HG02678 (cell line): Measurements from ENCODE around the gene TXNDC8.
"Not testable (repeated sequence)": the region's sequence is repeated elsewhere in the genome, so short reads cannot be mapped to it uniquely, and the experiment has no call there.

Experiments
- ATAC-seq: cut with Tn5 transposase; IDR thresholded peaks from one replicate; pipeline ENCODE4 v1.9.1; 2021; ENCODE audit warnings: mild to moderate bottlenecking, moderate library complexity; ENCODE audit not compliant: unreplicated experiment

The TXNDC8 gene

DNA sequence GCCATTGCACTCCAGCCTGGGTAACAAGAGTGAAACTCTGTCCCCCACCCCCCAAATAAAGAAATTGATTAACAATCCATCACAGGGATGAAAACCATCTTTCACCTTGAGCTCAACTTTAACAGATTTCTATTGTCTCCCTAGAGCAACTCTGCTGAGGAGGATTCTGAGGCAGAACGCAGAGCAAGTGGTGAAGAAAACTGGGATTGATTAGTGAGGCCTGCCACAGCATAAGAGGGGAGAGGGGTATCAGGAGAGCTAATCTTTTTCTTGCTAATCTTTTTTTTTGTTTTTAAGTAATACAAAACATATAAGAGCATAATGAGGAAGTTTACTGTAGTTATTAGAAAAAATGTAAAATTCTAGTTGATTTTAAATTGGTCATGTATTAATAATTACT is 8.9 kb downstream of the TXNDC8 start:
- ATAC-seq: no peak

GRCh38 chr9:110327716-110328115 is 9.9 kb downstream of the TXNDC8 start:
- ATAC-seq: no peak

DNA sequence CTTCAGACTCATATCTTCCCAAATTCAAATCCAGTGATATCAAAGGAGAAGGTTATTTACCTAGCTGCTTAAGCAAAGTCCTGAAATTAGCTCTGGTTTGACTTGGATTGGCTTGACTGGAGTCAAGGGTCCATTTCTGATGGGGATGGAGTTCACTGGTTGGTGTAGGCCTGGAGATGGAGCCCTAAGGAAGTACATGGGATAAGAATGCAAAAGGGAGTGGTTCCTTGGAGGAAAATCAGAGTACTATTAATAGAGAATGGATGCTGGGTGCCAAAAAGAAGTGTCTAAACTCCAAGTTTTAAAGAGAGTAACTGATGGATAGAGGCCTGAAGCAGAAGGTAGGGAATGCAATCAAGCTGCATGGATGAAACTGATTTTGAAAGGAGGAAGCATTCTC is 13.8 kb downstream of the TXNDC8 start:
- ATAC-seq: no peak

DNA sequence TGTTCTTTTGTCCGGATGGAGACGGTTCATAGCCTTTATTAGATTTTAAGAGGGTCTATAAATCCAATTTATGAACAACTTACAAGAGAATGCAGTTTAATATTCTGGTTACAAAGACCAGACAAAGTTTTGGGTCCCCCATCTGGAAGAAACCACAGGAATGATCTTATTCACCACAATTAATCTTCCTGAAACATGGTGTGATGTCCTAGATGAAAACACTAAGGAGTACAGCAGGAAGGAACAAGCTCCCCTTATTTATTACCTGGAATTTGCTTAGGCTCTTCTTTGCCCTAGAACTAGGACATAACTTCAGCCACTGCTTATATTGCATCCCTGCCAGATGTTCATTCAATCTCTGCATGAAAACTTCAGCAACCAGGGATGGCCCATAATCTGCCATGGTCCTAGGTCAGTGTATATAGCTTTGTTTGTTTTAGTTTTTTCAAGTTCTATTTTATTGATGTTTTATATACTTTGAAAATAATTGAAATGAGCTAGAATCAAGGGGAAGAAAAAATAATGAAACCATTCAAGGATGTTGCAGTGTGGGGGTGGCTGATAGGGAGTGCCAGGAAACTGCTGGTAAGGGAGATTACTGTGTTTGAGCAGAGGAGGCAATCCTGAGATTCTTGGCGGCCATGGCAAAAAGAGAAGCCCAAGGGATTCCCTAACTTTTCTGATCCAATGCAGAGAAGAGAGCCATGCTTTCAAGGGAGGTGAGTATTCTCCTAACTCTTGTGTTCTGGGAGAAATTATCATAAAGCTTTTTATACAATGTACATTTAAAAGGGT is 16.8 kb downstream of the TXNDC8 start:
- ATAC-seq: no peak

- ATAC-seq: no peak
Measured at GRCh38 chr9:110319781-110320492, 17.7 kb downstream of the TXNDC8 start.

- ATAC-seq: no peak
Measured at GRCh38 chr9:110317911-110318310, 19.8 kb downstream of the TXNDC8 start.

DNA sequence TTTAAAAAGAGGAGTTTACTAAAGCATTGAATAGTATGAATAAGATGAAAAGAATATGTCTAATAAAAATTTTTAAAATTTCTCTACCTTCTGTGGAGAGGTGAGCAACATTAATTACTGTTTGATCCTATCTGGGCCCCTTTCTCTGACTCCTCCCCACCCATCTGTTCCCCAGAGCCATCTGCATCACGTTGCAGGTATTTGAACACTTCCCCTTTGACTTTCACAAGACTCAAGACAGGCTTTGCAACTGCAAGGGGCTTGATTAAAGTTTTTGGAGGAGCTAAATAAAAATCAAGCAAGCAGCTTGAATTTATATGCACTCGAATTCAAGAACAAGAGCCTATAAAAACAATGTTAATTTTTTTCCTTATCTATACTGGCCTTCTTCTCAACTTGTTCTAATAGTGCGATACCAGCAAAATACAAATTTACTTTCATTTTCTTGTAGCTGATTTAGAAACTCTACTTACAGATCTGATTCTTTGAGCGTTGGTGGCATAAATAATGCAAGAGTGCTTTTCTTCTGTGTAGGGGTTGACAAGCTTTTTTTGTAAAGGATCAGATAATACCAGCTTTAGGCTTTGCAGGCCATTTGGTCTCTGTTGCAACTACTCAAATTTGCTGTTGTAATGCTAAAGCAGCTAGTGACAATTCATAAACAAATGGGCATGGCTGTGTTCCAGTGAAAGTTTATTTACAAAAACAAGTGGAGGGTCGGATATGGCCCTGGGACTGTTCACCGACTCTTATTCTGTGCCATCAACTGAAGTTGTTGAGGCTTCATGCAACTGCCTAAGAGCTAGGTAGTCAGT is 21.2 kb downstream of the TXNDC8 start:
- peak; percentile 97 for ATAC-seq

- not testable (repeated sequence) for ATAC-seq
Measured at GRCh38 chr9:110311978-110312377, 25.7 kb downstream of the TXNDC8 start.

GRCh38 chr9:110309681-110310080 is 28.0 kb downstream of the TXNDC8 start:
- no peak for ATAC-seq

GRCh38 chr9:110308633-110309038 is 29.0 kb downstream of the TXNDC8 start:
- peak; percentile 81 for ATAC-seq

DNA sequence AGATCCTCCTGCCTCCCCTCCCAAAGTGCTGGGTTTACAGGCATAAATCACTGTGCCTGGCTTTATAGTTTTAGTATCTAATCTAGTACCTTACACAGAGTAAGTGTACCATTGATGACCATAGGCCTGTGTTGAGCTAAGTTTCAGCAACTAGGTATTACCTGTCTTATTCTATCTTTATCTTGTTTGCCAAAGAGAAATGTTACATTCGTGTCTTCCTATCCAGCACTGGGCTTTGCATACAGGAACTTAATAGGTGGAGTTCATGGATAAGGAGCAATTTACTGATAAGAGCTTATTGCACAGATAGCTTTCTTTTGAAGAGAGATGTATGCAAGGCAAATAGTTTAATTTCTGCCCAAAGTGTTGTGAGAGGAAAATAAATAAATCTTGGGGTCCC is 30.5 kb downstream of the TXNDC8 start:
- ATAC-seq: no peak

DNA sequence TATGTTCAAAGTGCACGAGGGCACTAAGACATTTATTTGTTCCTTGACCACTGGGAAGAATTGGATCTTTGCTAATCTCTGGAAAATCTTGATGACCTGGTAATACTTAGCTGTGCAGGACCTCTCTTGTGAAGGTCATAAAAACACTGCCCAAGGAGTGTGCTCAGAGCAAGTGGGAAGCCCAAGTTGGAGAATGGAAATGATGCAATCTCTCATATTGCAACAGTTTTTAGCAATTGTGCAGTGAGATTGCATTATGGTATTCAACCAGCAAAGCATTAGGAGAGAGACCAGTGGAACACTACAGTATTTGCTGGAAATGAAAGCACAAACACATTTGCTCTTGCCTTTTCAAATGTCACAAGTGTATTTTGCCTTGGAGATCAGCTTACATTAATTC is 34.5 kb downstream of the TXNDC8 start:
- ATAC-seq: no peak

DNA sequence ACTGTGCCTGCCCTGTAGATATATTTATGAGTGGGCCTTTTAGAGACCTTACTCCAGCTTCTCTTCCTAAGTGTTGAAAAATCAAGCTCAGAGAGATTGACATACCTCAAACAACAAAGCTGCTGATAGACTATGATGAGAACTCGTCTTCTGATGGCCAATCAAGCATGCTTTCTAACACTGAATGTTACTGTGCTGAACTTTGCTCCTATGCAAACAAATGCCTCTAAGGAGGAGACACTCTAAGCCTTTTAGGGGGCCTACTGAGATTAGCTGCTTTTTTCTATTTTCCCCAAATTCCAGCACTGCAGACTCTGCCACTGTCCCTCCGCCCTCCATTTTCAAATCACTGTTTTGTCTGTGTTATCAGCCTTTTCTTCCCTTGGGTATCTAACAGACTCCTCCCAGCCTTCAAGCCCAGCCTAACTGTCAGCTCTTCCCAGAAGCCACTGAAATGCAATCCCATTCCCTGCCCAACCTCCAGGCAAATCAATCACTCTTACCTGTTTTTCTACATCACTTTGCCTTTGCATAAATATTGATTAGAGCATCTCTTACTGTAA is 39.5 kb downstream of the TXNDC8 start:
- no peak for ATAC-seq

DNA sequence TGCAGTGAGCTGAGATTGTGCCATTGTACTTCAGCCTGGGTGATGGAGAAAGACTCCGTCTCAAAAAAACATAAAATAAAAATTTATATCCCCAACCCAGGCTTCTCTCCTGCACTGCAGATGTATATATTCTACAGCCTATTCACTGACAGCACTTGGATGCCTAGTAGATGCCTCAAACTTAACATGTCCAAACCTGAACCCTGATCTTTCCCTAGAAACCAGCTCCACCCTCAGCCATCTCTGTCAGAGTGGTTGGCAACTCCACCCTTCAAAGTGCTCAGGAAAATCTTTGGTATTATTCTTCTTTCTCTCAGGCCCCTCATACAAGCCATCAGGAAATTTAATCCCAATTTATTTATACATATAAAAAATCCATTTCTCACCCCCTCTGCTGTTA is 44.4 kb downstream of the TXNDC8 start:
- ATAC-seq: no peak

DNA sequence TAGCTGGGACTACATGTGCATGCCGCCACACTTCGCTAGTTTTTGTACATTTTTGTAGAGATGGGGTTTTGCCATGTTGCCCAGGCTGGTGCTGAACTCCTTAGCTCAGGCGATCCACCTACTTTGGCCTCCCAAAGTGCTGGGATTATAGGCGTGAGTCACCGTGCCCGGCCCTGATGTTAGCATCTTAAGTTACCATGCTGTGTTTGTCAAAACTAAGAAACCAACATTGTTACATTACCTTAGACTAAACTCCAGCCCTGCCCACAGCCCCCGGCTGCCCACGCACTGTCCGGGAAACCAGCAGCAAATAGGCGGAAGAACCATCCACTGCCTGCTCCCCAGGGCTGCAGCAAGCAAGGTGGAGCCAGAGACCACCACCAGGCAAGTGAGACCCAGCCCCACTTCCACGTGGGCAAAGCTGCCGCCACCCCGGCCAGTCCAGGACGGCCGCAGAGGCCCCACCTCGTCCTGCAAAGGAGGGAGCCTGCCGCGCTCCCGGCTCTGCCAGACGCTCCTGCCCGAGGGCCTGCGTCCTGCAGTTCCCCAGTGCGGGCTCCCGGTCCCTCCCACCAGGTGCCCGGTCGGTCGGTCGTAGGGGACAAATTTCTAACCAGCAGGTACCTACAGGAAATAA is 45.6 kb downstream of the TXNDC8 start:
- no peak for ATAC-seq

DNA sequence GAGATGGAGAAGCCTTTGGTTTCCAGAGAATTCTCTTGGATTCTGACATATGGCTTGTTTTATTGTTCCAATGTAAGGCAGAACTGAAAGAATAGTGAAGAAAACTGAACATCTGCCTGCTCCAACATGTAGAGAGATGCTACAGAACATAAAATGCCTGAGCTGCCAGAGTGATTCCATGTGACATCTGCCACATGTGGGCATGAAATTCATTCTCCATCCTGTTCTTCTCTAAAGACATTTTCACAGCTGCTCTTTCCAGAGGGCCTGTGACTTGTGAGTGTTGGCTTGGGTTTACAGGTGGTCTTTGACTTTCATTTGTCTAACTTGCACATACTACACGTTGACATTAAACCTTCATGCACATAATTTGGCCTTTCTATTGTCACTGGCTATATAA is 47.7 kb downstream of the TXNDC8 start:
- no peak for ATAC-seq

GRCh38 chr9:110288503-110288902 is 49.2 kb downstream of the TXNDC8 start:
- no peak for ATAC-seq

DNA sequence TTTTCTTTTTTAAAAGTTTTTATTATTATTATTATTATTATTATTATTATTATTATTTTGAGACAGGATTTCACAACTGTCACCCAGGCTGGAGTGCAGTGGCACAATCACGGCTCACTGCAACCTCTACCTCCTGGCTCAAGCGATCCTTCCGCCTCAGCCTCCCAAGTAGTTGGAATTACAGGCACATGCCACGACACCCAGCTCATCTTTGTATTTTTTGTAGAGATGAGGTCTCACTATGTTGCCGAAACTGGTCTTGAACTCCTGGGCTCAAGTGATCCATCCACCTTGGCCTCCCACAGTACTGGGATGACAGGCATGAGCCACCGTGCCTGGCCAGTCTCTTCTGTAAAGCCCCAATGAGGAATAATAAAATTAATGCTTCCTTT is 50.4 kb downstream of the TXNDC8 start:
- ATAC-seq: no peak

- ATAC-seq: no peak
Measured at GRCh38 chr9:110284211-110284844, 53.3 kb downstream of the TXNDC8 start.

GRCh38 chr9:110283751-110284150 is 53.9 kb downstream of the TXNDC8 start:
- ATAC-seq: no peak
